ENCODE results near the gene CCDC50.
A peak's percentile ranks its signal among the peaks of the same experiment; 100 is the strongest.

Gene CCDC50

DNA sequence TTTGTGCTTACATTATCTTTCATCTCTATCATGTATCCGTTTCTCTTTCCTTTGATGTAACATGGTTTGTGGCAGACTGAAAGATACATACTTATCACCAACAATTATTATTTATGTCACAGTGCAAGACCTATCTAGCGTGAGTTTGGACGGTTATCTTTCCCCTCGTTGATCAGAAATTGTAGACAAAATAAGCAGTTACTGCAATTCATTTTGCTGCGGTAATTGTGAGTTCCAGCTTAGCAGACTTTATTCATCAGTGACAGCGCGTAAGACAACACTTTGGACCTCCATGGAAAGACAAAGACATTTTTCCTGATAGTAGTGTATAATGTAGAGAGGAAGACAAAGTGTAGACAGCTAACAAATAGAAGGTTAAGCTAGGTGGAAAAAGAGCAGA, 52.1 kb downstream of the CCDC50 start:
- DNase-seq = no peak

GRCh38 chr3:191382661-191383060, 53.5 kb downstream of the CCDC50 start:
- no peak for DNase-seq

DNA sequence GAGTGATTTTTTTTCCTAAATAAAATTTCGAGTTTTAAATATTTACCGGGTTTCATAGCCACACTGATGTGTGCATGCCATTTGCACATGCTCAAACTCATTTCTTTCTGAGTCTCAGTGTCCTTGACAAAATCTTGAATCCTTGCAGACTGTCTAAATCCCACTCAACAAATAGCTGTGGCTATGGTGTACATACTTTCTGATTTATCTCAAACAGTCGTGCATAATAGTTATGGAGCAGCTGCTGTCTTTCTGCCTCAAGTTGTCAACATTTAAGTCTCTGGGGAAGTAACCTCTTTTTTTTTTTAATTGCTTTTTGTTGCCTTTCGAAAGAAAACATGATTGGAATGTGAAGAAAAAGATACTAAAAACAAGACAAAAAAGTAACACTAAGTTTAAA, 53.9 kb downstream of the CCDC50 start:
- DNase-seq = no peak

- no peak for DNase-seq
Observed at GRCh38 chr3:191385101-191385500, 55.9 kb downstream of the CCDC50 start.

GRCh38 chr3:191387441-191388077, 58.4 kb downstream of the CCDC50 start:
- peak; percentile 18 for DNase-seq

DNA sequence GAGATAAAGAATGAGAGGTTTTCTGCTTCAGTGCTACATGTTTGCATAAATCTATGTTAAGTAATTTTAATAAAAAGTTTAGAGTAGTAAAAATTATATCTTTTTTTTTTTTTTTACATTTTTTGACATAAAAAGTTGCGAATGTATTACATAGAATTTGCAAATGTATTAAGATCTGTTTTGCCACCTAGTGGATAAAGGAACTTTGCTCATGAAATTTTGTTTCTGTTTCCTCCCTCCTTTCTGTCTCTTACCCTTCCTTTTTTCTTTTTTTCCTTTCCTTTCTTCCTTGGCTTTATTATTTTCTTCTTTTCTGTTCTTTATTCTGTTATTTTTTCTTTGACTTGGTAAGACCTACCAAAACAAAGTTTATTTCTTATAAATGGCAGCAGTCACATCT, 59.6 kb downstream of the CCDC50 start:
- no peak for DNase-seq

DNA sequence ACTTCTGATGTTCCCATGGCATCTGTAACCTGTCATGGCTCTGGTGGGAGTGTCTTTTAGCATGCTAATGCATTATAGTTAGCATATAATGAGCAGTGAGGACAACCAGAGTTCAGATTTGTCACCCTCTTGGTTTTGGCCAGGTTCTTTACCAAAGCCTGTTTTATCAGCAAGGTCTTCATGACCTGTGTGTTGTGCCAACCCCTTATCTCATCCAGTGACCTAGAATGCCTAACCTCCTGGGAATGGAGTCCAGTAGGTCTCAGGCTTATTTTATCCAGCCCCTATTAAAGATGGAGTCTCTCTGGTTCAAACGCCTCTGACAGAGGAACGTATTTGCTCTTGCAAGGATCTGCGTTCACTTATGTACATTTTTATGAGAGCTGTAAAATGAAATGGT, 61.4 kb downstream of the CCDC50 start:
- DNase-seq = no peak

DNA sequence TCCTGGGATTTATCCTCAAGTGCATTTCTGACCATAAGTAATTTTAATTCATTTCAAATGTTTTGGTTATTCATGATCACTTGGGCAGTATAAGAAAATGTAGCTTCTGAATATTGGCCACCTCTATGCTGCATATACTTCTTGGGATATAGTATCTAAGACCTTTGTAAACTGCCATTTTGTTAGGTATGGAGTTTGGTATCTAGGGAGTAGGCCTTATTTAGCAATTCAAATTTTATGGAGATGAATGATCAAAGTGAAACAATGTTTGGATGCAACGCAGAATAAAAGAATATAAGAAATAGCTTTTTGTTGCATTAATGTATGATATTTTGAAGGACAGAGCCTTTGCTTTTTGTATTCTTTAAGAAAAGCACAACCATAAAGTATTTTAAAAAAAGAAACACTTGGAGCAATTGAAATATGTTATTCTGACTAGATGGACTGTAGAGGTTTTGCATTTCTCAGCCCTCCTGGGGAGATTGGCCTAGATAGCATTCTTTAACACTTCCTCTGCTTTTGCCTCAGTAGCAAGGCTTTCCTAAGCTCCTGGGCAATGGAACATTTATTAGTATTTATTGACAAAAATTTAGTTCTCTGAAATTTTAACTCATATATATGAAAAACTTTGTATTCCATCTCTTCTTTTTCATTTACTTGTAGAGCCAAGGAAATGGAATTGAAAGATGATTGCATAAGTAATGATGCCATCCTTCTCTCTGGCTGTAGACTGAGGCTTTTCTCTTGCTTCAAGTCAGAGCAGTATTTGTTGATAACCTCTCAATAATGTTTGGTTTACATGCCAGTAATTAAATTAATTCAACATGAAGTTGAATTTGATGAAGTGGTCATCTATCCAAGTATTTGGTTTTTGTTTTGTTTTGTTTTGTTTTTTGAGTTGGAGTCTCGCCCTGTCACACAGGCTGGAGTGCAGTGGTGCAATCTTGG, 62.9 kb downstream of the CCDC50 start:
- no peak for DNase-seq

- no peak for DNase-seq
Observed at GRCh38 chr3:191393146-191393545, 64.0 kb downstream of the CCDC50 start.

- no peak for DNase-seq
Observed at GRCh38 chr3:191397771-191398170, 68.6 kb downstream of the CCDC50 start.

- no peak for DNase-seq
Observed at GRCh38 chr3:191398607-191399006, 69.4 kb downstream of the CCDC50 start.

- DNase-seq = no peak
Observed at GRCh38 chr3:191399918-191400317, 70.7 kb downstream of the CCDC50 start.

GRCh38 chr3:191401775-191402357, 72.7 kb downstream of the CCDC50 start:
- DNase-seq = no peak

GRCh38 chr3:191409791-191410359, 80.7 kb downstream of the CCDC50 start:
- DNase-seq = no peak

DNA sequence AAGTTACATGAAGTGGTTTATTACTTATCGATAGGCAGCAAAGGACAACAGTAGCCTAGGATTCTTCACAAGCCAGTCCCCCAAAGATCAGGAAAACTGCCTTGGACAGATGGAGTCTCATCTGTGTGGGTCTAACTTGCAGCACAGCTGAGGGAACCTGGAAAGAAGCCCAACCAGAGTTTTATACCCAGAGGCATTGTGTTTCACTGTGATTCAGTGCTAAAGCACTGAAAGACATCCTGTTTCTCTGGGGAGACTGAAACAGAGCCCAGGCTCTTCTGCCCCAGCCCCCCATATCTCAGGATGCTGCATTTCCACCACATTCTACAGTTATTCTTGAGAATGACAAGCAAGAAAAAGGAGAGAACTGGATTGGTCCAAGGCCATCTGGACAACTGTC, 83.6 kb downstream of the CCDC50 start:
- no peak for DNase-seq

- no peak for DNase-seq
Observed at GRCh38 chr3:191414286-191414685, 85.1 kb downstream of the CCDC50 start.

DNA sequence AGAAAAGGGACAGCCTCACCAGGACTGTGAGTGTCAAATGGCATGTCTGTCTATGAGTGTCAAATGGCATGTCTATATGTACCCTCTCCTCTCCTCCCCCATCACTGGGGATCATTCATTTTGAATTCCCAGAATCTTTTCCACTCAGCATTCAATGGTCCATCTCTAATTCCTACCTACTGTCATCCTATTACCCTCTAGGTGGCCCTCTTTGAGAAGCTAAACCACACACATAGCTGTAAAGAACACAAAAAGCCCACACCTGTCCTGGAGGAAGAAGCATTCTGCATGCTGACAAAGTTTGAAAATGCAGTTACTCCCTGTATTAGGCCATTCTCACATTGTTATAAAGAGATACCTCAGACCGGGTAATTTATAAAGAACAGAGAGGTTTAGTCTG, 85.5 kb downstream of the CCDC50 start:
- no peak for DNase-seq

DNA sequence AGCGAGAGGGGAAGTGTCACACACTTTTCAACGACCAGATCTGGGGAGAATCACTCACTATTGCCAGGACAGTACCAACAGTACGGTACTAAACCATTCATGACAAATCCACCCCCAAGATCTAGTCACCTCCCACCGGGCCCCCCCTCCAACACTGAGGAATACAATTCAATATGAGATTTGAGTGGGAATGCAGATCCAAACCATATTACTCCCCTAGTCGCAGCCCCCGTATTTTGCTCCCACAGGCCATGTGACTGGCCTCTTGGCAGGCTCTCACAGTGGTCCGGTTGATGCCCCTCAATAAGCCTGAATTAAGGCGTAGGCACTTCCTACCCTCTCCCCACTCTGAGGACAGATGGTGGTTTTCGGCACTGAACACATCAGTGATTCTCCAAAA, 86.4 kb downstream of the CCDC50 start:
- DNase-seq = no peak

- DNase-seq = no peak
Observed at GRCh38 chr3:191417457-191417729, 88.2 kb downstream of the CCDC50 start.

GRCh38 chr3:191420771-191421170, 91.6 kb downstream of the CCDC50 start:
- no peak for DNase-seq

GRCh38 chr3:191424881-191425280, 95.7 kb downstream of the CCDC50 start:
- DNase-seq = no peak

DNA sequence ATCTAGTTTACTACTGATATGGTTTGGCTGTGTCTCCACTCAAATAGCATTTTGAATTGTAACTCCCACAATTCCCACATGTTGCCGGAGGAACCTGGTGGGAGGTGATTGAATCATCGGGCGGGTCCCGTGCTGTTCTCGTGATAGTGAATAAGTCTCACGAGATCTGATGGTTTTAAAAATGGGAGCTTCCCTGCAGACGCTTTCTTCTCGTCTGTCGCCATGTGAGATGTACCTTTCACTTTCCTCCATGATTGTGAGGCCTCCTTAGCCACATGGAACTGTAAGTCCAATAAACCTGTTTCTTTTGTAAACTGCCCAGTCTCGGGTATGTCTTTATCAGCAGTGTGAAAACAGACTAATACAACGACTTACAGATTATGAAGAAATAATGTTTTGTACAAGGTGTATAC, 96.1 kb downstream of the CCDC50 start:
- DNase-seq = no peak

DNA sequence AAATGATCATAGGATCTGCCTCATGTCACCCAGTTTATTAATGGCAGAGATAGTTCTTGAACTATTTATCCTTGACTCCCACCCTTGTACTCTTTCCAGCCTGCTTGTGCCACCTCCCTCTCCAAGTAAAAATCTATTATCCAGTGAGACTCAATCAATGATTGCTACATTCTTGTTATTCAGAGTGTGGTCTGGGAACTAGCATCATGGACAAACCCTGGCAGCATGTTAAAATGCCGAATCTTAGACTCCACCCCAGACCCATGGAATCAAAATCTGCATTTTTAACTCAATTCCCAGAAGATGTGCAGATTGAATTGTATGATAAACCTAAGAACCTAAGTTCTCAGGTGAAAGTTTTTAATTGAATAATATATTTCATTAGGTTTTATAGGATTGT, 97.1 kb downstream of the CCDC50 start:
- DNase-seq = no peak

GRCh38 chr3:191428177-191428576, 99.0 kb downstream of the CCDC50 start:
- no peak for DNase-seq
